HG03045 (cell line): ENCODE results near the gene HHIPL2.
A peak's percentile ranks its signal among the peaks of the same experiment; 100 is the strongest.

Source experiments
- ATAC-seq: cut with Tn5 transposase; IDR thresholded peaks from one replicate; pipeline ENCODE4 v1.9.1; 2021; ENCODE audit warnings: mild to moderate bottlenecking, moderate library complexity; ENCODE audit not compliant: unreplicated experiment

HHIPL2 gene

DNA sequence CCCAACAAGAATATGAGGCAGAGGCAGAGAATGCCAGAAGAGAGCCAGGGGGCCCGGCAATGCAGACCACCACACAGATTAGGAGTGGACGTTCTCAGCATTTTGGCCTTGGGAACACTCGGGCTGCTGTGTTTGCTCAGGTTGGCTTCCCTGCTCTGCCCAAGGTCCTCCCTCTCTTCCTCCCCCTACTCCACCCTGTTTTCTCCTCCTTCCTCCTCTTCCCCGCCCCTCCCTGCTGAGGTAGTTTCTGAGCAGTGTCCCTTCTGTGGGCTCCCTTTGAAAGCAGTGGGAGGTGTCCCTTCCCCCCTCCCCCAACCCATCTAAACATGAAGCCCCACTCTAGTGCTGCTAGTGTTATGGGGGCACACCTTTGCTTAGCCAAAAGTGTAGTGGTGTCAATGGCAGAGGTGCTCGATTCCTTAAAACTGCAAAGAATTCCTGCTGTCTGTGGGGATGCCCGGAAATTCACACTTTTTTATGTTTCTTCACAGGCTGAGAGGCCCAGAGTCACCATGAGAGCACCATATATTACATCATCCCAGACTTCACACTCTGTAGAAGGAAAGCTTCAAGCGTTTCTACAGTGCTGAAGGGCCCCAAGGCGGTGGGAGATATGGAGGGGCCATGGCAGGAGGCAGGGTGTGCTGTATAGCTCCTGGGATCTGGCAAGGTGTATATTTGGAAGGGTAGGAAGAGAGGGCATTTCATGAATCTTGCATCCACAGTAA, at the start of gene HHIPL2:
Gene HHIPL2, minus strand, starts transcription at position 161 of the 728 bp plus-strand sequence. Its CDS starts 60 bp downstream, at position 101.
- ATAC-seq, result no peak

DNA sequence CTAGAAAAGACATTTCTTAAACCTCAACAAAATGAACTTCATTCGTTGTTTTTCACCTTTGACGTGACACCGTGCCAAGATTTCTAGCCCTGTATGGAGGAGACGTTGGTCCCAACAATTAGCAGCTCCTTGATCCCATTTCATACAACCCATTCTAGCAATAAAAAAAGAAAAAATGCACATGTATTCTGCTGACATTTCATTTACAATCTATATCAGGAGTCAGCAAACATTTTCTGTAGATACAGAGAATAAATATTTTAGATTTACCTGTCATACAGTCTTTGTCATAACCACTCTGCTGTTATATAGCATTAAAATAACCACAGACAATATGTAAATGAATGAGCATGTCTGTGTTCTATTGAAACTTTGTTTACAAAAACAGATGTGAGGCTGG, 48.8 kb upstream of the HHIPL2 start:
- no peak for ATAC-seq

DNA sequence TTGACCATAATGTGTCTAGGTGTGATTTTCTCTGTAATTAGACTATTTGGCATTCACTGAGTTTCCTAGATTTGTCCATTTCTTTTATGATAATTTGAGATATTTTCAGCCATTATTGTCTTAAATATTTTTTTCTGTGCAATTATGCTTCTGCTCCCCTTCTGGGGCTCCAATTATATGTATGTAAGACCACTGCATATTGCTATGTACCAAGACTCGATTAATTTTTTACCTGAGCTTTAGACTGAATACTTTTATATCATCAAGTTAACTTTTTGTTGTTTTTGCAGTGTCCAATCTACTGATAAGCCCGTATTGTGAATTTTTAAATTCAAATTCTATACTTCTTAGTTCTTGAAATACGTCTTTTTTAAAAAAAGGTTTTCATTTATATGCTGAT, 46.9 kb upstream of the HHIPL2 start:
- ATAC-seq, result no peak

DNA sequence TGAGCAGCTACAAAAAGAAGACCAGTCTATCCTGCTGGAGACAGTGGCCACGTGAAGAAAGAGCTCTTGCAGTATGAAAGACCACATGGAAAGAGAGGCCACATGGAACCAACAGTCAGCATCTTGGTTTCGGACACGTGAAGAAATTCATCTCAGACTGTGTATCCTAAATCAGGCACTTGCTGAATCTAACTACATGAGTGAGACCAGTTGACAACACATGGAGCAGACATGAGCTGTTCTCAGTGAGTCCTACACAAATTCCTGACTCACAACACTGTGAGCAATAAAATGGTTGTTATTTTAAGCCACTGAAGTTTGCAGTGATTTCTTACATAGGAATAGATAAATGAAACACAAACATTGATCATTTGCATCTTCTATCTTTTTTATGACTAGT, 44.3 kb upstream of the HHIPL2 start:
- ATAC-seq, result no peak

DNA sequence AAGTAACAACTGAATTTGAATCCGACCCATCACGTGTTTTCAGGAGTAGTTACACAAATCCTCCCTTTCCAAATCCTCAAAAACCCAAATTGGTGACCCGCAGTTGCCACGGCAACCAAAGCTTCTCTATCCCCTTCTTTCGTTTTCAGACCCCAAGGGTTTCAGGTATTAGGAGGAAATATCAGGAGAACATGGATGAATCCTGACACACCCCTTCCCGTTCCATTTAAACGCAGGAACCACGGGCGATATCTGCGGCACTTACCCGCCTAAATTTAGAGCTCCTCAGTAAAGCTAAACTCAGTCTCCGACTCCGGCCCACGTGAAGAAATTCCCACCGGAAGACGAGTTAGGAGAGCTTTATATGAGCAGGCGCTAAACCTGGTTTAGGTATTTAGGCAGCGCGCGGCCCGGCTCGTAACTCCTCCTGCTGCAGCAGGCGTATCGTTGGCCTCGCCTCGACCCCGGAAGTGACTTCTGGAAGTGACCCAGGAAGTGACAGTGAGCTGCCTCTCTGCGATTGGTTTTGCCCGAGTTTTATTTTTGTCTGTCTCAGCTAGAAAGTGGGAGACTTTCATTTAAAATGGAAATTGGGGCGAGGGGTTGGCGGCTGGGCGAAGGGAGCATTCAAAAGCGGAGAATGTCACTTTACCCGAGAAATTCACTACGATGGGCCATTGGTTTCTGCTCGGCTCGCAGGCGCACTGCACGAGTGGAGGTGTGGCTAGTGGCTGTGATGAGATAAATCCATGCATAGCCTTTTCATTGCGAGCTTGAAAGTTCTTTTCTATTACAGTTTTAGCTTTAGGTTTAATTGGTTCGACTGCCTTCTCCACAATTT, 41.8 kb upstream of the HHIPL2 start, which contains the start of gene TAF1A:
Gene TAF1A, minus strand, starts transcription at position 472 of the 841 bp plus-strand sequence.
- peak; percentile 99 for ATAC-seq

DNA sequence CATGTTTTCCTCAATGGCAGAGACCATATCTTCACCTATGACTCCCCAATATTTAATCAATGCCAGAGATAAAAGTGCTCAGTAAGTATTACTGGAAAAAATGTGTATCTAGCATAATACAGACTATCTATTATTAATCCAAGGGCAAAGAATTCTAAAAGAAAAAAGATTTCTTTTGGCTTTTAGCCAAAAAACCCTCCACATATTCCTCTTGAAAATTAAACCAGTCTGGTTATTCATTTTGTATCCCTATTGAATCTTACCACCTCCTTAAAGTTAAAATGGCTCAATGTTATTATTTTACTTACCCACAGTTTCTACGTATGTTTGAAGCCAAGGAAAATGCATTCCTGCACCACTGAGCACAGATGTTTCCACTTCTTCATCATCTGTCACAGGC, 40.2 kb upstream of the HHIPL2 start:
- no peak for ATAC-seq

DNA sequence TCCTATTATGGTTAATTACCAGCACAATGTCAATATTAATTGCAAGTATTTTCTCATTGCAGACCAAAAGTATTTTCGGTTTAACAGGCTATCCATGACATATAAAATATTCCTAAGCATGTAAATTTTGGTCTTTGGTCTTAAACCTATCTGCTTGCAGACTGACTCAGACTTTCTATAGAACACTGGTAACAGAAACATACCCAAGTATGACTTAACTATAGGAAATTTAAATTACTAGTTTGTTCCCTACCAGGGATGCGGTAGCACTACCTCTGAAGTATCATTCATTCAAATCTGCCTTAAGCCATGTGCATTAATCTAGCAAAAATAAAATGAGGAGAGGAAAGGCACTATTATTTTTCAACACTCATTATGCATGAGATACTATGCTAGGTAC, 38.9 kb upstream of the HHIPL2 start:
- no peak for ATAC-seq

DNA sequence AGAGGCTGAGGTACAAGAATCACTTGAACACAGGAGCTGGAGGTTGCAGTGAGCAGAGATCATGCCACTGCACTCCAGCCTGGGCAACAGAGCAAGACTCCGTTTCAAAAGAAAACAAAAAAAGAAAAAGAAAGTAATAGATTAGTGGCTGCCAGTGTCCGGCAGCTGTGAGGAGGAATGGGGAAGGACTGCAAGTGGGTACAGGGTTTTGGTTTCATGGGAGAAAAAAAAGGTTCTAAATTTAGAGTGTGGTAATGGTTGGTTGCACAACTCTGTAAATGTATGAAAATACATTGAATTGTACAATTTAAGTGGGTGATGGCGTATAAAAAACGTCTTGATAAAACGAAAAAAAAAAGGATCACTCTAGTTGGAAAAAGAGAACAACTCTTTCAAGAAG, 35.2 kb upstream of the HHIPL2 start:
- peak; percentile 88 for ATAC-seq

DNA sequence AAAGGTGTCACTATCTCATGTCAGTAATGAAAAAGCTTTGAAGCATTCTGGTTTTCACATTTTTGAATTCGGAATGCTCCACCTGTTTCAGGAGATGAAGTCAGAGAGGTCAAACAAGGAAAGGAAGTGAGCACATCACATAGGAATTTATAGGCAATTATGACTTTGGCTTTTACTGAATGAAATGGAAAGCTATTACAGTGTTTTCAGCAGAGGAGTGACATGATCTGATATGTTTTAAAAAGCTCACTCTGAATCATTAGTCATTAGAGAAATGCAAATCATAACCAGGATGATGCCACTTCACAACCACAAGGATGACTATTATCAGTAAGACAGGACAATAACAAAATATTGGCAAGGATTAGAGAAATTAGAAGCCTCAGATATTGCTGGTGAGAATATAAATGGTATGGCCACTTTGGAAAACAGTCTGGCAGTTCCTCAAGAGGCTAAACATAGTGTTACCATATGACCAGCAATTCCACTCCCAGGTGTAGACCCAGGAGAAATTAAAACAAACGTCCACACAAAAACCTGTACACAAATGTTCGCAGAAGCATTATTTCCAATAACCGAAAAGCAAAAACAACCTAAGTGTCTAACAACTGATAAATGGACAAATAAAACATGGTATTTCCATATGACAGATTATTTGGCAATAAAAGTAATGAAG, 34.3 kb upstream of the HHIPL2 start:
- ATAC-seq, result no peak

DNA sequence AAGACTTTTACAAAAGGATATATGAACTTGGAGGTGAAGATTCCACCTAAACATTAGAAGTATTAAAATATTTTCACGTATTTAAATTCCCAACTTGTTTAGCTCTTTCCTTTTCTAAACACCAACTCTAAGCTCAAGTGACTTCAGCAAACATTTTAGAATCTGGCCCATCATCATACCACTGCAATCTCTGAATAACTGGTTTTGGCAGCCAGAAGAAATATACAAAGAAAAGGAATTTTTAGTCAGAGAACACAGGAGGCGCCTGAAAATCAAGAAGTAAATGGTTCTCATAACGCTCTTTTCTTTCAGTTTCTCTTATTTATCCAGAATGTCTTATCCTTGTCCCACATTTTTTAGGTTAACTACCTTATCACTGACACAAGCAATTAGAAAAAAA, 31.4 kb upstream of the HHIPL2 start:
- ATAC-seq, result no peak

DNA sequence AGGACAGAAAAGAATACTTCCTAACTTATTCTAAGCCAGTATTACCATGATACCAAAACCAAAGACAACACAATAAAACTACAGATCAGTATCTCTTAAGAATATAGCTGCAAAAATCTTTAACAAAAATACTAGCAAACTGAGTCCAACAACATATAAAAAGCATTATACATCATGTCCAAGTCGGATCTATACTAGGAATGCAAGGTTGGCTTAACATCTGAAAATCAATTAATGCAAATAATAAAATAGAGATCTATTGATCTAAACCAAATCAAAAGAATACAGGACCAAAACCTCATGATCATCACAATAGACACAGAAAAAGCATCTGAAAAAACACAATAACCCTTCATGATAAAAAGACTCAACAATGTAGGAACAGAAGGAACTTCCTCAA, 22.9 kb upstream of the HHIPL2 start:
- no peak for ATAC-seq

DNA sequence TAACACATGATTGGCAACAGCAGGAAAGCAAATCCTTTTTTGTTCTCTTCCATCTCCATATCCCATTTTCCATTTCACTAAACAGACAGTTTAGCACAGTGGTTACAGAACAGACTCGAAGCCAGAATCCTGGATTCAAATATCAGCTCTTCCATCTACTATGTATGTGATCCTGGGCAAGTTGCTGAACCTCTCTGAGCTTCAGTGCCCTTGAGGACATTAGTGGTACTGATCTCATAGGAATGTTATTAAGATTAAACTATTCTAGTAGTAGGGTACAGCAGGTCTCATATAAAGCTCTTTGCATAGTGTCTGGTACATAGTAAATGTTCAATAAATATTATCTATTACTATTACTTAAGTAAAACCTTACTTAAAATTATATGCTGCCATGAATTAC, 13.8 kb upstream of the HHIPL2 start:
- ATAC-seq, result no peak

DNA sequence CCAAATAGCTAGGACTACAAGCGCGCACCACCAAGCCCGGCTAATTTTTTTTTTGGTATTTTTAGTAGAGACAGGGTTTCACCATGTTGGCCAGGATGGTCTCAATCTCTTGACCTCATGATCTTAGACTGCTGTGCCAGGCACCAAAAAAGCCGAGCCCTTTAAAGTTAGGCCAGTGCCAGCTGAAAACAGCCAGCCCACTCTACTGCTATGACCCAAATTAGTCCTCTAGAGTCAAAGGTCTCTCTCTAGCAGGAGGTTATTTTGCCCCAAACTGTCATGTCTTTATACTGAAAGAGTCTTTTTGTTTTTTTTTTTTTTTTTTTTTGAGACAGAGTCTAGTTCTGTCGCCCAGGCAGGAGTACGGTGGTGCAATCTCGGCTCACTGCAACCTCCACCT, 9.7 kb upstream of the HHIPL2 start:
- no peak for ATAC-seq

DNA sequence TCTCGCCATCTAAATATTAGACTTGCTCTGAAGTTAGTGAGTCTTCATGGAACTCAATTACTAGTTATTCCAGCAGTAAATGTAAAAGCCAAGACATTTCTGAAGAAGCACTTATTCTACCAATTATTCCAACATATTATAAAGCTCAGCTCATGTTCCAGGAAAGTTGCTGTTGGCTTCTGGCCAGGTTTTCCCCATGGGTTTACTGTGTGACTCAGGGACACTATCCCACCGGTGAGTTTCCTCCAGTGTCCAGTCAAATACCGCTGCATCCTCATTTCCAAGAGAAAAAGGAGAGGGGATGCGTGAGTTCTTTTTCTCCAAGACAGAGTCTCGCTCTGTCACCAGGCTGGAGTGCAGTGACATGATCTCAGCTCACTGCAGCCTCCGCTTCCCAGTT, 9.2 kb upstream of the HHIPL2 start:
- no peak for ATAC-seq

DNA sequence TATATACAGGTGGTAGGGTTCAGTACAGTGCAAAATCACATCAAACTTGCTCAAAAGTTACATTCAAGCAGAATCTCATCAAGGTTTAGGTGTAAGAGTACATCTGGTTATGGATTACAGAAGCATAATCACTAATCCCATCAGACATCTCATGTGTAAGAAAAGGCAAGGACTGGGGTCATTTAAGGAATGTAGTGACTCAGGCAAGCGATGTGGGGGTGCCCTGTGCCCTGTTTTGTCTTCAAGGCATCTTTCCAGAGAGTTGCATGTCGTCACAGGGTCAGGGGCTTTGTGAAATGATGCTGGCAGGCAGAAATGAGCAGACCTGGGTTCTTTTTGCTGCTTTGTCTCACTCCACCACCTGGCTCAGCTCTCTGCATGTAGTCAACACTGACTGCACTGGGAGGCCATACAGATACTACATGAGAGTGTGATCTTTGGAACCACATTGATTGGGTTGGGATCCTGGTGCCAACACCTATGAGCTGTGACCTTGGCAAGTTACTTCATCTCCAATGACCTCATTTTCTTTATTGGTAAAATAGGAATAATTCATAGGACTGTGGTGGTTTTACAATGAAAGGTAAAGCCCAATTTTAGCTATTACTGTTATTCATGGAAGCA, 8.2 kb upstream of the HHIPL2 start:
- ATAC-seq, result no peak

DNA sequence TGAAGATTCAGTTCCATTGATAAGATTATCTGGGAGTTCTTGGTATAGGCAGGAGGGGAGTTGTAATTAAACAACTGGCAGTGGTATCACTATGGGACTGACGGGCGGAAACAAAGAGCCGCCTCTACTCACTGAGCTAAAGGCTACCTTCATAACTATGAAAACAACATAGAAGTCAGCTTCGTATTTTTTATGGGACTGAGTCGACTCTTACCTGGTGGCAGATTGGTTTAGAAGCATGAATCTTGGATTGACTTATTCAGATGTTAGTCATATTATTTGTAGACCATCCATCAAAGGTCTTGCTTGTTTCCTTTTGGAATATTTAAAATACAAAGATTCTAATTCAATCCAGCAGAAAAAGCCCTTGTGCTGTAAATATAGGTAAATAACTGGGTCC, 6.3 kb upstream of the HHIPL2 start:
- ATAC-seq, result no peak

DNA sequence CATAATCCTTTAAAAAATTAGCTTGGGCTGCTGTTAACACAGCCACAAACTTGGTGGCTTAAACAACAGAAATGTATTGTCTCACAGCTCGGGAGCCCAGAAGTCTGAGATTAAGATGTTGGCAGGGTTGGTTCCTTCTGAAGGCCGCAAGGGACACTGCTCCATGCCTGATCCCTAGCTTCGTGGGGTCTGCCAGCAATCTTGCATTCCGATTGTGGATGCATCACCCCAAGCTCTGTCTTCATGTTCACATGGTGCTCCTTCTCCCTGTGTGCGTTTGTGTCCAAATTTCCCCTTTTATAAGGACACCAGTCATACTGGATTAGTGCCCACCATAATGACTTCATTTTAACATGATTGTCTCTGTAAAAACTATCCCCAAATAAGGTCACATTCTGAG, 5.0 kb upstream of the HHIPL2 start:
- ATAC-seq, result no peak

DNA sequence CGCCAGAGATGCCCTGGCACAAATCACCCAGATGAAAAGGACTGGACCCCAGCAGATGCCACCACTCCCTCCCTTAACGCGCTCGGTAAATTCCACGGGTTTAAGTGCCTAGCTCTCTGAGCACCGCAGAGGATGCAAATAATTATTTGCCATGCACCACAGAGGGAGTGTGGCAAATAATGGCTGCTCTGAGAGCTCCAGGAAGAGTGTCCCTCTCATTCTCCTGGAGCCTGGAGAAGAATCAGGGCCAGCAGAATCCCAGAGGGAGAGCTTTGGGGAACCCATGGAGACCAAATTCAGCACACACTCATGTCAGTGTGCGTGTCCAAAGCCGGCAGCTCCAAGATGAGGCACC, 667 bp downstream of the HHIPL2 start:
- no peak for ATAC-seq

DNA sequence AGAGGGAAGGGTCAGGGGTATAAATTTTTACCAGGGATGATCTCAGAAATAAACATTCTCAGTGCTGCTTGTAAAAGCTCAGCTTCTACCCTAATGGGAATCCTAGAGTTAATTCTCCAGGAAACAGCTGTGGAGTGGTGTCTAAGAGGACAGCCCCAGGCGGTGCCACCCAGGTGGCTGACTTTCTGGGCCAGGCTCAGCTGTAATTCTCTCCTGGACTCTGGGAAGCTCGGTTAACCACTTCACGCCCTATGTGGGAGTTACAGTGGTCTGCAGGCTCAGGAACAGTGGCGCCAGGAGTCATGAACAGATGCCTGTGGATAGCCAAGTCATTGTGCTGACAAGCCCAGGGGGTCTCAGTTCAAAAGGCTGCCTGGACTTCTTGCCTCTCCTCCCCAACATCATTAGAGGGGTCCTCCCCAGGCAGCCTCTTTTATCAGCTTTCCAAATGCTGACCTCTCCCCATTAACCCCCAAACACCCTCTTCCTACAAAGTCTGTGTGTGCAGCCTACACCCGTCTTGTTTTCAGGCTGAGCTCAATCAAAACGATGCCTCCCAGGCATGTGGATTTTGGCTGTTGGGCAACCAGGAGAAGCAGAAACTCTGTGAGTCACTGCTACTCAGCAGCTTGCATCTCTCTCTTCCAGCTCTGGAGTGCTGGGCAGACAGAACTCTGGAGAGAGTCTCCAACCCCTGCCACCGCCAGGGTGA, 1.2 kb downstream of the HHIPL2 start:
- no peak for ATAC-seq

DNA sequence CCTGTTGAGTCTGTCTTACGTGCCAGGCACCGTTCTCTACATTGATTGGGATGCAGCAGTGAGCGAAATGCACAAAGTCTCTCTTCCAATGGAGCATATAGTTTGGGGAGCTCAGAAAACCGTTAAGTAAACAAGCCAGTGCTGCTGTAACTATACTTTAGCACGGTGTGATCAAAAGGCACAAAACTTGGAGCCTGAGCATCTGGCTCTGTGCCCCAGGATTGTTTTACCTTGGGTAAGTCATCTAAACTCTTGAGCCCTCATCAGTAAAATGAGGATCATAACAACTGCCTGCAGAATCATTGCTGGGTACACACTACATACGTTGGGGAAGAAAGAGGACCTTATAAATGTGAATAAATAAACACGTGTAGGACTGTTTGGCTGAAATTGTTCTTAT, 1.8 kb downstream of the HHIPL2 start:
- no peak for ATAC-seq

DNA sequence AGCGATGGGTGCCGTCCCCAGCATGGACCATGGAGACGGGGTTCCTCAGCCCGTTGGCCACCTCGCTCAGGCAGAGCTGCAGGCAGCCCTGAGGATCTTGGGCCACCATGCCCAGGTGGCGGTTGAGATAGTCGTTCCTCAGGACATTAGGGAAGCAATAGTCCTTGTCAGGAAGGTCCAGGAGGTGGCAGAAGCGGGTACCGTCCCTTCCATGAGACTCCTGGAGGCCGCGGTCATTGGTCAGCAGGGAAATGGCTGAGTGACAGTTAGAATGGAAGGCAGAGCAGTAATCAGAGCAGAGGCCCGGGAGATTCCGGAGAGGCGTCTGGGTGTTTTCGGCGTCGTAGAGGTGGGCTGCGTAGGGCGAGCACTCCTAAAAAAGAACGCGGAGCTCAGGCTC, 4.1 kb downstream of the HHIPL2 start:
- ATAC-seq, result no peak
